ACC112 (cell line): ENCODE measurements around the gene MAD1L1.

Experiments used
- H2AFZ ChIP-seq: fragments of 200-600 bp; sonication (generic); one replicate; pipeline ENCODE4 v1.6.0; 2017; ENCODE audit warnings: antibody characterized with exemption, low read length; ENCODE audit not compliant: unreplicated experiment
- H3K27ac ChIP-seq: fragments of 200-600 bp; sonication (generic); 2 replicates; pipeline ENCODE4 v1.5.1; 2014; ENCODE audit warnings: low read depth, mild to moderate bottlenecking, antibody characterized with exemption, low read length, moderate library complexity
- H3K27me3 ChIP-seq: fragments of 200-600 bp; sonication (generic); 2 replicates; pipeline ENCODE4 v1.6.1; 2014; ENCODE audit warnings: mild to moderate bottlenecking, antibody characterized with exemption, low read length, moderate library complexity, mixed read lengths; ENCODE audit not compliant: insufficient read depth
- H3K36me3 ChIP-seq: fragments of 200-600 bp; sonication (generic); 2 replicates; pipeline ENCODE4 v1.6.1; 2016; ENCODE audit warnings: mild to moderate bottlenecking, antibody characterized with exemption, low read length, moderate library complexity, mixed read lengths; ENCODE audit not compliant: insufficient read depth
- H3K4me1 ChIP-seq: fragments of 200-600 bp; sonication (generic); one replicate; pipeline ENCODE4 v1.6.1; 2016; ENCODE audit warnings: low read length, mixed read lengths; ENCODE audit not compliant: insufficient read depth, unreplicated experiment, control insufficient read depth
- H3K4me3 ChIP-seq: fragments of 200-600 bp; sonication (generic); 2 replicates; pipeline ENCODE4 v1.5.1; 2014; ENCODE audit warnings: mild to moderate bottlenecking, low read depth, low read length
- H3K79me2 ChIP-seq: fragments of 200-600 bp; sonication (generic); one replicate; pipeline ENCODE4 v1.6.0; 2016; ENCODE audit warnings: low read length; ENCODE audit not compliant: control insufficient read depth, unreplicated experiment, insufficient read depth

Gene MAD1L1

GRCh38 chr7:2232766-2233520 lies at the start of gene MAD1L1:
MAD1L1 (minus strand) TSS chr7:2232945; CDS start chr7:2230133, 2,812 bp downstream.
- peak within 1 kb of the TSS; percentile 53; the same call in 1 of the 2 replicates for H3K27ac ChIP-seq
- peak within 1 kb of the TSS; percentile 76 for H2AFZ ChIP-seq
- H3K4me3 ChIP-seq, result peak within 1 kb of the TSS; percentile 100
- peaks cover 33% of the 10 kb centered on the region for H3K79me2 ChIP-seq
- no peaks in the 10 kb centered on the region for H3K27me3 ChIP-seq
- H3K36me3 ChIP-seq, result peaks cover 2% of the 10 kb centered on the region; the same call in 1 of the 2 replicates
- peaks cover 26% of the 10 kb centered on the region for H3K4me1 ChIP-seq

GRCh38 chr7:2282185-2282751 lies 49.5 kb upstream of the MAD1L1 start:
- Histone ChIP-seq H3K27me3 (no peaks in the 10 kb centered on the region), H3K79me2 (peaks cover 8% of the 10 kb centered on the region), H2AFZ (no peak overlapping the region), H3K4me1 (no peaks in the 10 kb centered on the region), H3K27ac (no peak overlapping the region), H3K36me3 (no peaks in the 10 kb centered on the region), H3K4me3 (no peak overlapping the region)

- Histone ChIP-seq H3K27me3 (no peaks in the 10 kb centered on the region), H3K27ac (no peak overlapping the region), H3K4me1 (no peaks in the 10 kb centered on the region), H3K79me2 (peaks cover 8% of the 10 kb centered on the region), H3K36me3 (no peaks in the 10 kb centered on the region), H3K4me3 (no peak overlapping the region), H2AFZ (no peak overlapping the region)
Observed at GRCh38 chr7:2281541-2281940, 48.8 kb upstream of the MAD1L1 start.

- Histone ChIP-seq H3K36me3 (no peaks in the 10 kb centered on the region), H2AFZ (no peak overlapping the region), H3K4me1 (no peaks in the 10 kb centered on the region), H3K27ac (no peak overlapping the region), H3K79me2 (peaks cover 8% of the 10 kb centered on the region), H3K27me3 (no peaks in the 10 kb centered on the region), H3K4me3 (no peak overlapping the region)
Observed at GRCh38 chr7:2280424-2280823, 47.7 kb upstream of the MAD1L1 start.

- H3K36me3 ChIP-seq, result no peaks in the 10 kb centered on the region
Observed at GRCh38 chr7:2279896-2280295, 47.2 kb upstream of the MAD1L1 start.

GRCh38 chr7:2278026-2278425 lies 45.3 kb upstream of the MAD1L1 start:
- Histone ChIP-seq H2AFZ (no peak overlapping the region), H3K79me2 (peaks cover 8% of the 10 kb centered on the region), H3K4me1 (no peaks in the 10 kb centered on the region), H3K27ac (no peak overlapping the region), H3K27me3 (no peaks in the 10 kb centered on the region), H3K36me3 (no peaks in the 10 kb centered on the region), H3K4me3 (no peak overlapping the region)

More at GRCh38 chr7:2279896-2280295, 47.2 kb upstream of the MAD1L1 start:
- H3K4me3 ChIP-seq, result no peak overlapping the region
- peaks cover 8% of the 10 kb centered on the region for H3K79me2 ChIP-seq
- no peak overlapping the region for H2AFZ ChIP-seq
- no peaks in the 10 kb centered on the region for H3K4me1 ChIP-seq
- no peaks in the 10 kb centered on the region for H3K27me3 ChIP-seq
- no peak overlapping the region for H3K27ac ChIP-seq

- H3K36me3 ChIP-seq, result no peaks in the 10 kb centered on the region; the same call in 1 of the 2 replicates
- no peak overlapping the region for H2AFZ ChIP-seq
- no peaks in the 10 kb centered on the region for H3K4me1 ChIP-seq
- peaks cover 3% of the 10 kb centered on the region for H3K79me2 ChIP-seq
- H3K27ac ChIP-seq, result no peak overlapping the region
- H3K27me3 ChIP-seq, result no peaks in the 10 kb centered on the region
- no peak overlapping the region for H3K4me3 ChIP-seq
Observed at GRCh38 chr7:2276107-2276506, 43.4 kb upstream of the MAD1L1 start.

GRCh38 chr7:2275101-2275500 lies 42.4 kb upstream of the MAD1L1 start:
- no peak overlapping the region for H3K4me3 ChIP-seq
- no peaks in the 10 kb centered on the region; the same call in 1 of the 2 replicates for H3K36me3 ChIP-seq
- H3K27ac ChIP-seq, result no peak overlapping the region
- H2AFZ ChIP-seq, result no peak overlapping the region
- no peaks in the 10 kb centered on the region for H3K27me3 ChIP-seq
- no peaks in the 10 kb centered on the region for H3K4me1 ChIP-seq
- H3K79me2 ChIP-seq, result peaks cover 3% of the 10 kb centered on the region

GRCh38 chr7:2274666-2275065 lies 41.9 kb upstream of the MAD1L1 start:
- H2AFZ ChIP-seq, result no peak overlapping the region
- H3K79me2 ChIP-seq, result peaks cover 3% of the 10 kb centered on the region
- no peaks in the 10 kb centered on the region for H3K27me3 ChIP-seq
- no peak overlapping the region for H3K27ac ChIP-seq
- no peak overlapping the region for H3K4me3 ChIP-seq
- no peaks in the 10 kb centered on the region for H3K4me1 ChIP-seq
- H3K36me3 ChIP-seq, result no peaks in the 10 kb centered on the region; the same call in 1 of the 2 replicates

GRCh38 chr7:2273866-2274265 lies 41.1 kb upstream of the MAD1L1 start:
- no peak overlapping the region for H2AFZ ChIP-seq
- no peaks in the 10 kb centered on the region for H3K27me3 ChIP-seq
- H3K27ac ChIP-seq, result no peak overlapping the region
- H3K4me1 ChIP-seq, result no peaks in the 10 kb centered on the region
- no peak overlapping the region for H3K4me3 ChIP-seq
- no peaks in the 10 kb centered on the region for H3K79me2 ChIP-seq
- H3K36me3 ChIP-seq, result no peaks in the 10 kb centered on the region; the same call in 1 of the 2 replicates

- no peaks in the 10 kb centered on the region; the same call in 1 of the 2 replicates for H3K36me3 ChIP-seq
- no peaks in the 10 kb centered on the region for H3K27me3 ChIP-seq
- no peak overlapping the region for H2AFZ ChIP-seq
- no peaks in the 10 kb centered on the region for H3K4me1 ChIP-seq
- H3K27ac ChIP-seq, result no peak overlapping the region
- no peak overlapping the region for H3K4me3 ChIP-seq
- H3K79me2 ChIP-seq, result no peaks in the 10 kb centered on the region
Observed at GRCh38 chr7:2272031-2272430, 39.3 kb upstream of the MAD1L1 start.
